Retinal pigment epithelial cell (primary cell): Measurements from ENCODE around the gene DNAJC16.
A peak's percentile ranks its signal among the peaks of the same experiment; 100 is the strongest.

Experiments used
- DNase-seq: peaks from one replicate; pipeline ENCODE4 v3.0.0-alpha.2; 2010; ENCODE audit warnings: low read depth
- H3K4me3 ChIP-seq: 2 replicates; pipeline ENCODE4 v1.5.1; 2011; ENCODE audit warnings: mild to moderate bottlenecking, low read length, control low read depth, moderate library complexity
- CTCF ChIP-seq: conservative IDR thresholded peaks from 2 replicates; pipeline ENCODE4 v1.5.1; 2011; ENCODE audit warnings: low read depth, low read length, control low read depth, inconsistent platforms

The DNAJC16 gene

GRCh38 chr1:15609631-15610030 lies 83.0 kb downstream of the DNAJC16 start:
- TF ChIP-seq CTCF, result no peak
- DNase-seq, result no peak
- no peak overlapping the region for H3K4me3 ChIP-seq

- no peak for TF ChIP-seq CTCF
- no peak overlapping the region for H3K4me3 ChIP-seq
- no peak for DNase-seq
Measured at GRCh38 chr1:15610167-15610566, 83.5 kb downstream of the DNAJC16 start.

DNA sequence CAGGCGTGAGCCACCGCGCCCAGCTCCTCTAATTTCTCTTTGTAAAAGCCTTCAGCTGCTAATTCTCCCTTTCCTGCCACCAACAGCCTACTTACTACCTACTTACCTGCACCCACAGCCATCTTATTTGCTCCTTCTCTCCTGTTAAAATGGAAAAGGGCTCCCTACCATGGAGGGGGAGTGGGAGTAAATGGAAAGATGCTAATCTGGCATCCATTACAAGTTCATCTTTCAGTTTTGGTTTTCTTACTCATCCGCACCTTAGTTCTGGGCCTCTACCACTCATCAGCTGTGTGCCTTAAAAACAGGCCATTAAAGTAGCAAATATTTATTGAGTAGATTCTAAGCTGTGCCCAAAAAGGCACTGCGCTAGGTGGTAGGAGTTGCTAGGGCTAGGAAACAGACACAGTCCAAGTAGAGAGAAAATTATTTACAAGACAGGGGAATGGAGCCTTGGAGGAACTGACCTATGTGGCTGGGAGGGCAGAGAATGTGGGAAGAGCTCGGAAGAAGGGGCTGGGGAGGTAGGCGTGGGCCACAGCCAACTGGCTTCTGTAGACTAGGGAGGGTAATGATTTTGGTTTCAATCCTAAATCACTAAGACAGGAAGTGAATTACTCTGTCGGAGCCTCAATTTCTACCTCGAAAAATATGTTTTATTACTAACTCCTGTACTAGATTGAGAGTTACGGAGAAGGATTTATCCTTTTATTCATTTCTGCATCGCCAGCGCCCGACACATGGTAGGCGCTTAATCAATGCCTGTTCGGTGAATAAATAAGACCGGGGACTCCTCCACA lies 89.9 kb downstream of the DNAJC16 start:
- DNase-seq, result no peak
- TF ChIP-seq CTCF, result no peak
- peak overlapping the region; percentile 61 for H3K4me3 ChIP-seq

- DNase-seq, result peak; percentile 90
- no peak for TF ChIP-seq CTCF
- H3K4me3 ChIP-seq, result peak within 1 kb of the TSS; percentile 91
Measured at GRCh38 chr1:15617173-15618076, 90.8 kb downstream of the DNAJC16 start, which contains the start of gene DDI2. DDI2 (plus strand) TSS chr1:15617458; CDS start chr1:15617671, 213 bp downstream.

DNA sequence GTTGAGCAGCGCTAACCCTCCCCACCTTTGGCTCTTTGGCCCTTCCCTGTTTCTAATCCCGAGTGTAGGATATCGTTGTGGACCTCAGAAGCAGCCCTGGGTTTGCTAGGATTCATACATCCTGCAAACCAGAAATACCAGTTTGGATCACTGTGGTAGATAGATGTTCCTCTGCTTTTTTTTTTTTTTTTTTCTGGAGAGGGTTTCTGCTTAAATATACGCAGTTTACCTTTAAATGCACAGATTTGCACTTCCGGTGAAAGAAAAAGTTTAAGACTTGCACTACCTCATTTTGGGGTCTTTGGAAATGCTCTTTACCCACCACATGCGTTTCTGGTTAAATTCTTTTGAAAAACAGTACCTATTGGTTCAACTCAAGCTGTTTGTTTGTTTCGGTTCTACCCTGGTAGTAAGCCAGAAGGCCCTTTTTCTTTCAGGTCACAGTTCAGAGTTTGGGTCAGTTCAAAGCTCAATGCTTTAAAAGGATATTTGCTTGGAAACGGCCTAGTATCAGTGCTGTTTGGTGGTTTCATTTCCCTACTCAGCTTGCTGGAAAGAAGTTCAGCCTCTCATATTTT lies 91.5 kb downstream of the DNAJC16 start:
- peak overlapping the region; percentile 91 for H3K4me3 ChIP-seq
- DNase-seq, result no peak
- no peak for TF ChIP-seq CTCF

GRCh38 chr1:15618655-15619525 lies 92.2 kb downstream of the DNAJC16 start:
- no peak for TF ChIP-seq CTCF

More at GRCh38 chr1:15618655-15619525, 92.2 kb downstream of the DNAJC16 start:
- peak; percentile 70 for DNase-seq
- H3K4me3 ChIP-seq, result peak overlapping the region; percentile 91
